Activated T-helper 1 cell treated with anti-CD3 and anti-CD28 coated beads, Interleukin-12 subunit alpha, Interleukin-12 subunit beta, Interleukin-2, Interleukin-4 antibody, amounts not matched to agents 30 ng/mL and 10 ng/mL and 1 ng/mL, durations not matched to agents 14 hours and 24 hours and 36 hours (primary cell): ENCODE data around the gene VEGFA. TPM values are rescaled to one million over a fixed set of nuclear protein-coding genes. Genes with fewer than 3 reads are reported as not detected.

Experiments
- DNase-seq: peaks from one replicate; pipeline ENCODE4 v3.0.0; 2021; ENCODE audit warnings: low spot score
- H3K27ac Mint-ChIP-seq: one replicate; pipeline ENCODE4 v1.8.0; 2021; ENCODE audit warnings: mild to moderate bottlenecking, mixed read lengths
- H3K27me3 Mint-ChIP-seq: one replicate; pipeline ENCODE4 v1.8.0; 2022; ENCODE audit warnings: mild to moderate bottlenecking, moderate library complexity, mixed read lengths; ENCODE audit not compliant: insufficient read depth
- H3K36me3 Mint-ChIP-seq: one replicate; pipeline ENCODE4 v1.8.0; 2021; ENCODE audit warnings: low read depth, mixed read lengths
- H3K4me1 Mint-ChIP-seq: one replicate; pipeline ENCODE4 v1.8.0; 2021; ENCODE audit warnings: low read depth, mixed read lengths
- H3K4me3 Mint-ChIP-seq: one replicate; pipeline ENCODE4 v1.8.0; 2021; ENCODE audit warnings: mild to moderate bottlenecking, moderate library complexity, mixed read lengths
- H3K9me3 Mint-ChIP-seq: one replicate; pipeline ENCODE4 v1.8.0; 2021; ENCODE audit warnings: mixed read lengths
- intact Hi-C: fragments of 100-400 bp; cut with micrococcal nuclease; formaldehyde crosslinking; loops from one replicate; pipeline ENCODE4 v1.15.1; 2024
- total RNA-seq: library from RNA; stranded (reverse); gene quantifications from 2 replicates; pipeline ENCODE4 v1.2.3, GENCODE V29; 2022

VEGFA gene
- total RNA-seq, 1 donor from 2014 or later: 43.2 TPM

- Mint-ChIP-seq H3K36me3 (no peaks in the 10 kb centered on the region), H3K9me3 (no peaks in the 10 kb centered on the region), H3K27me3 (peaks cover 3% of the 10 kb centered on the region), H3K4me1 (no peaks in the 10 kb centered on the region), H3K4me3 (no peak overlapping the region), H3K27ac (no peak overlapping the region)
- intact Hi-C loops: no loop called here
- DNase-seq: no peak
These were observed 28.2 kb upstream of the VEGFA start for GRCh38 chr6:43741829-43742228.

DNA sequence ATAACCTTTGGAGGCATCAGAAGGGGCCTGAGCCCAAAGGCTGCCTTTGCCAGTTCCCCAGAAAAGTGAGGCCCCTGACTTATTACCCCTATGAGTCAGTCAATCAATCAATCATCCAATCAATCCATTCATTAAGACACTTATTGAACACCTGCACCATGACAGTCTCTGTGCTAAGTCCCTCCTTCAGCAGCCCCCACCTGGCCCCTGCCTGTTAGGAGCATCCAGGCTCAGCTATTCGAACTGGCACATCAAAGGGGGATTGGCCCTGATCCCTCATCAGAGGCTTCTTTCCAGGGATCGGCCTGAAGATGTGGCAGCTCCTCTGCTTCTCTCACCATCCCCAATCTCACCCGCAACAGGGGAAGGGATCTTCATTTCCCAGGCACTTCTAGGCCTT is 27.7 kb upstream of the VEGFA start:
- no peak overlapping the region for H3K4me3 Mint-ChIP-seq
- H3K4me1 Mint-ChIP-seq: no peaks in the 10 kb centered on the region
- intact Hi-C loops: no loop called here
- H3K27me3 Mint-ChIP-seq: peaks cover 3% of the 10 kb centered on the region
- H3K9me3 Mint-ChIP-seq: no peaks in the 10 kb centered on the region
- no peak for DNase-seq
- H3K27ac Mint-ChIP-seq: no peak overlapping the region
- H3K36me3 Mint-ChIP-seq: no peaks in the 10 kb centered on the region

GRCh38 chr6:43742931-43743632 is 26.9 kb upstream of the VEGFA start:
- Mint-ChIP-seq H3K27me3 (peaks cover 5% of the 10 kb centered on the region), H3K9me3 (no peaks in the 10 kb centered on the region), H3K4me1 (no peaks in the 10 kb centered on the region), H3K4me3 (no peak overlapping the region), H3K27ac (no peak overlapping the region), H3K36me3 (no peaks in the 10 kb centered on the region)
- intact Hi-C loops: no loop called here
- no peak for DNase-seq

DNA sequence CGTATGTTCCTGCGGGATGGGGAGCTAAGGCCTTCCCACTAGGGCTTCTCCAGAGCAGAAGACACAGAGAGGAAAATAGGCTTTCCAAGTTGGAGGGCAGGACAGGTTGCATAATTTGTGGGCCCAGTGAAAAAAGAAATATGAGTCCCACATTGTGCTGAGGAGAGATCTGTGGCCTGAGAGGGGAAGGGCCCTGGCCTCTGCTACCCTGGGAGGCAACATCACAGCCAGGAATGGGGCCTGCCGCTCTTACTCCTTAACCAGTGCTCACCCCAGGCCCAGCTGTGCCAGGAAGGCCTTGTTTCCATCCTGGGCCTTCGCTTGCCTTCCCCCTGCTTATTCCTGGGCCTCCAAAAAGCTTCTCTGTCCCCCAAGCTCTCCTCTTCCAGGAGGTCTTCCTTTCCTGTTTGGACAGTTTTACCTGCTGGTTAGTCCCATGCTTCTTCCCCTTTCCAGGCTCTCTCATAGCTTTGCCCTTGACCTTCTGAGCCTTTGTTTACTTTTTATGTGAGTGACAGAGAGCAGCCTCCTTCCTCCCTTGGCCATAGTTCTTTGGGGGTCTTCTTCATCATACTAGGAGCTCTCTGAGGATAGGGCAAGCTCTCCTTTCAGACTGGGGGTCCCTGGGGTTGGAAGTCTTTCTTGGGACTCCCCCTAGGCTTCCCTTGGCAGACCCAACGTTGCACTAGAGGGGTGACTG is 26.2 kb upstream of the VEGFA start:
- no peaks in the 10 kb centered on the region for H3K36me3 Mint-ChIP-seq
- intact Hi-C loops: no loop called here
- H3K4me1 Mint-ChIP-seq: no peaks in the 10 kb centered on the region
- peaks cover 5% of the 10 kb centered on the region for H3K27me3 Mint-ChIP-seq
- no peak overlapping the region for H3K27ac Mint-ChIP-seq
- DNase-seq: no peak
- H3K9me3 Mint-ChIP-seq: no peaks in the 10 kb centered on the region
- H3K4me3 Mint-ChIP-seq: no peak overlapping the region

GRCh38 chr6:43744491-43744890 is 25.5 kb upstream of the VEGFA start:
- Mint-ChIP-seq H3K27me3 (peaks cover 9% of the 10 kb centered on the region), H3K9me3 (no peaks in the 10 kb centered on the region), H3K4me1 (no peaks in the 10 kb centered on the region), H3K4me3 (no peak overlapping the region), H3K27ac (no peak overlapping the region), H3K36me3 (no peaks in the 10 kb centered on the region)
- no peak for DNase-seq
- intact Hi-C loops: no loop called here

GRCh38 chr6:43744931-43745727 is 24.9 kb upstream of the VEGFA start:
- Mint-ChIP-seq H3K36me3 (no peaks in the 10 kb centered on the region), H3K4me1 (no peaks in the 10 kb centered on the region), H3K27ac (no peak overlapping the region), H3K27me3 (peaks cover 9% of the 10 kb centered on the region), H3K4me3 (no peak overlapping the region), H3K9me3 (no peaks in the 10 kb centered on the region)
- no peak for DNase-seq
- intact Hi-C loops: no loop called here

- H3K4me3 Mint-ChIP-seq: no peak overlapping the region
- intact Hi-C loops: no loop called here
- H3K27me3 Mint-ChIP-seq: peaks cover 9% of the 10 kb centered on the region
- no peaks in the 10 kb centered on the region for H3K4me1 Mint-ChIP-seq
- H3K9me3 Mint-ChIP-seq: no peaks in the 10 kb centered on the region
- DNase-seq: no peak
- no peaks in the 10 kb centered on the region for H3K36me3 Mint-ChIP-seq
- no peak overlapping the region for H3K27ac Mint-ChIP-seq
These were observed 23.9 kb upstream of the VEGFA start for GRCh38 chr6:43746071-43746470.

- Mint-ChIP-seq H3K27ac (no peak overlapping the region), H3K4me3 (no peak overlapping the region), H3K27me3 (peaks cover 9% of the 10 kb centered on the region), H3K36me3 (no peaks in the 10 kb centered on the region), H3K9me3 (no peaks in the 10 kb centered on the region), H3K4me1 (no peaks in the 10 kb centered on the region)
- intact Hi-C loops: no loop called here
- no peak for DNase-seq
These were observed 23.4 kb upstream of the VEGFA start for GRCh38 chr6:43746613-43747102.

DNA sequence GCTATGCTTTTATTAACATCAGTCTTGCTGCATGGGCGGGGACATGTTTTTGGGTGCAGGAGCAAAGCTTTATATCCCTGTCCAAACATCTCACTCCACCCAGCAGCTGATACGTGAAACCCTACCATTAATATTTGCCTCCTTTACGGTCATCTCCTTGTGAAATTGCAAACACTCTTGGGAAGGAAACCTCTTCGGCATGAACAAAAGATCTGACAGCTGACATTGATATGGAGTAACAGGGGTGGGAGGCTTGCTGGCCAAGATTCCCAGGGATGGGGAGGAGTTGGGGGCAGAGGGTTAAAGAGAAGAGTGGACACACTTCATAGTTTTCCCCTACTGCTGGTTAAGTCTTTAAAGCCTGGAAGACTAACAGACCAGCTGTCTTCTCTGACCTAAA is 22.2 kb upstream of the VEGFA start:
- H3K27me3 Mint-ChIP-seq: peaks cover 9% of the 10 kb centered on the region
- intact Hi-C loops: no loop called here
- no peak for DNase-seq
- H3K36me3 Mint-ChIP-seq: no peaks in the 10 kb centered on the region
- no peak overlapping the region for H3K4me3 Mint-ChIP-seq
- no peaks in the 10 kb centered on the region for H3K9me3 Mint-ChIP-seq
- H3K4me1 Mint-ChIP-seq: no peaks in the 10 kb centered on the region
- H3K27ac Mint-ChIP-seq: no peak overlapping the region

- no peak for DNase-seq
- intact Hi-C loops: no loop called here
- Mint-ChIP-seq H3K36me3 (no peaks in the 10 kb centered on the region), H3K27ac (no peak overlapping the region), H3K4me3 (no peak overlapping the region), H3K9me3 (no peaks in the 10 kb centered on the region), H3K4me1 (no peaks in the 10 kb centered on the region), H3K27me3 (peaks cover 9% of the 10 kb centered on the region)
These were observed 21.2 kb upstream of the VEGFA start for GRCh38 chr6:43748765-43749164.

- Mint-ChIP-seq H3K4me1 (no peaks in the 10 kb centered on the region), H3K27me3 (peaks cover 7% of the 10 kb centered on the region), H3K27ac (no peak overlapping the region), H3K36me3 (no peaks in the 10 kb centered on the region), H3K4me3 (no peak overlapping the region), H3K9me3 (no peaks in the 10 kb centered on the region)
- intact Hi-C loops: no loop called here
- DNase-seq: no peak
These were observed 20.6 kb upstream of the VEGFA start for GRCh38 chr6:43749461-43749860.

- Mint-ChIP-seq H3K4me1 (no peaks in the 10 kb centered on the region), H3K36me3 (no peaks in the 10 kb centered on the region), H3K9me3 (no peaks in the 10 kb centered on the region), H3K27ac (no peak overlapping the region), H3K27me3 (peaks cover 6% of the 10 kb centered on the region), H3K4me3 (no peak overlapping the region)
- no peak for DNase-seq
- intact Hi-C loops: no loop called here
These were observed 19.4 kb upstream of the VEGFA start for GRCh38 chr6:43750622-43751021.

- H3K27ac Mint-ChIP-seq: no peak overlapping the region
These were observed 16.3 kb upstream of the VEGFA start for GRCh38 chr6:43753570-43754183.

More at GRCh38 chr6:43753570-43754183, 16.3 kb upstream of the VEGFA start:
- intact Hi-C loops: no loop called here
- Mint-ChIP-seq H3K27me3 (peaks cover 10% of the 10 kb centered on the region), H3K36me3 (no peaks in the 10 kb centered on the region), H3K4me1 (no peaks in the 10 kb centered on the region), H3K9me3 (no peaks in the 10 kb centered on the region), H3K4me3 (no peak overlapping the region)
- DNase-seq: no peak
